Mucosa of stomach (tissue), 1 donor: ENCODE measurements around the gene LDLRAD3.

Experiments used
- H3K27me3 ChIP-seq: one replicate; pipeline ENCODE4 v1.7.0; 2013; ENCODE audit warnings: mild to moderate bottlenecking, low read length; ENCODE audit not compliant: control insufficient read depth, insufficient read depth
- H3K36me3 ChIP-seq: one replicate; pipeline ENCODE4 v1.7.0; 2013; ENCODE audit warnings: low read length; ENCODE audit not compliant: control insufficient read depth, insufficient read depth
- H3K4me1 ChIP-seq: one replicate; pipeline ENCODE4 v1.7.0; 2013; ENCODE audit warnings: mild to moderate bottlenecking, low read length; ENCODE audit not compliant: control insufficient read depth, insufficient read depth
- H3K4me3 ChIP-seq: one replicate; pipeline ENCODE4 v1.7.0; 2013; ENCODE audit warnings: low read length
- H3K9ac ChIP-seq: one replicate; pipeline ENCODE4 v1.7.0; 2013; ENCODE audit warnings: mild to moderate bottlenecking, low read length, moderate library complexity
- H3K9me3 ChIP-seq: one replicate; pipeline ENCODE4 v1.7.0; 2013; ENCODE audit warnings: mild to moderate bottlenecking, low read length, moderate library complexity; ENCODE audit not compliant: control insufficient read depth
- donor health status: Pancreatic carcinoma.

Gene LDLRAD3

GRCh38 chr11:36046932-36047331 is 103.1 kb downstream of the LDLRAD3 start:
- Histone ChIP-seq H3K27me3 (no peaks in the 10 kb centered on the region), H3K9ac (no peak overlapping the region), H3K4me3 (no peak overlapping the region), H3K9me3 (no peaks in the 10 kb centered on the region), H3K4me1 (no peaks in the 10 kb centered on the region), H3K36me3 (no peaks in the 10 kb centered on the region)

GRCh38 chr11:36047344-36047743 is 103.5 kb downstream of the LDLRAD3 start:
- Histone ChIP-seq H3K9me3 (no peaks in the 10 kb centered on the region), H3K4me1 (no peaks in the 10 kb centered on the region), H3K4me3 (no peak overlapping the region), H3K36me3 (no peaks in the 10 kb centered on the region), H3K27me3 (no peaks in the 10 kb centered on the region), H3K9ac (no peak overlapping the region)

GRCh38 chr11:36048496-36049247 is 104.8 kb downstream of the LDLRAD3 start:
- Histone ChIP-seq H3K9ac (no peak overlapping the region), H3K4me3 (no peak overlapping the region), H3K36me3 (no peaks in the 10 kb centered on the region), H3K27me3 (no peaks in the 10 kb centered on the region), H3K4me1 (no peaks in the 10 kb centered on the region), H3K9me3 (no peaks in the 10 kb centered on the region)

- Histone ChIP-seq H3K9ac (no peak overlapping the region), H3K9me3 (no peaks in the 10 kb centered on the region)
Observed at GRCh38 chr11:36051235-36052144, 107.6 kb downstream of the LDLRAD3 start.

GRCh38 chr11:36053281-36053680 is 109.4 kb downstream of the LDLRAD3 start:
- Histone ChIP-seq H3K4me1 (no peaks in the 10 kb centered on the region), H3K36me3 (no peaks in the 10 kb centered on the region), H3K9ac (no peak overlapping the region)

More at GRCh38 chr11:36051235-36052144, 107.6 kb downstream of the LDLRAD3 start:
- Histone ChIP-seq H3K36me3 (no peaks in the 10 kb centered on the region), H3K27me3 (no peaks in the 10 kb centered on the region), H3K4me3 (no peak overlapping the region), H3K4me1 (no peaks in the 10 kb centered on the region)

GRCh38 chr11:36053862-36054261 is 110.0 kb downstream of the LDLRAD3 start:
- Histone ChIP-seq H3K27me3 (no peaks in the 10 kb centered on the region), H3K36me3 (no peaks in the 10 kb centered on the region), H3K9ac (no peak overlapping the region)

More at GRCh38 chr11:36053281-36053680, 109.4 kb downstream of the LDLRAD3 start:
- no peaks in the 10 kb centered on the region for H3K27me3 ChIP-seq
- H3K4me3 ChIP-seq, result no peak overlapping the region
- H3K9me3 ChIP-seq, result no peaks in the 10 kb centered on the region

GRCh38 chr11:36054628-36055027 is 110.8 kb downstream of the LDLRAD3 start:
- H3K9me3 ChIP-seq, result no peaks in the 10 kb centered on the region
- no peaks in the 10 kb centered on the region for H3K4me1 ChIP-seq
- H3K9ac ChIP-seq, result no peak overlapping the region
- H3K36me3 ChIP-seq, result no peaks in the 10 kb centered on the region
- no peak overlapping the region for H3K4me3 ChIP-seq
- H3K27me3 ChIP-seq, result no peaks in the 10 kb centered on the region

More at GRCh38 chr11:36053862-36054261, 110.0 kb downstream of the LDLRAD3 start:
- no peaks in the 10 kb centered on the region for H3K4me1 ChIP-seq
- no peak overlapping the region for H3K4me3 ChIP-seq
- H3K9me3 ChIP-seq, result no peaks in the 10 kb centered on the region

- Histone ChIP-seq H3K9ac (no peak overlapping the region), H3K27me3 (no peaks in the 10 kb centered on the region), H3K4me3 (no peak overlapping the region), H3K4me1 (no peaks in the 10 kb centered on the region), H3K9me3 (no peaks in the 10 kb centered on the region), H3K36me3 (no peaks in the 10 kb centered on the region)
Observed at GRCh38 chr11:36056160-36056751, 112.4 kb downstream of the LDLRAD3 start.

GRCh38 chr11:36057379-36058042 is 113.6 kb downstream of the LDLRAD3 start:
- H3K4me3 ChIP-seq, result no peak overlapping the region
- no peaks in the 10 kb centered on the region for H3K27me3 ChIP-seq
- no peaks in the 10 kb centered on the region for H3K4me1 ChIP-seq
- H3K9me3 ChIP-seq, result no peaks in the 10 kb centered on the region
- no peak overlapping the region for H3K9ac ChIP-seq
- H3K36me3 ChIP-seq, result no peaks in the 10 kb centered on the region

- Histone ChIP-seq H3K9me3 (no peaks in the 10 kb centered on the region), H3K27me3 (no peaks in the 10 kb centered on the region), H3K4me1 (no peaks in the 10 kb centered on the region), H3K4me3 (no peak overlapping the region), H3K9ac (no peak overlapping the region), H3K36me3 (no peaks in the 10 kb centered on the region)
Observed at GRCh38 chr11:36059660-36060059, 115.8 kb downstream of the LDLRAD3 start.

- Histone ChIP-seq H3K9ac (no peak overlapping the region), H3K36me3 (no peaks in the 10 kb centered on the region), H3K9me3 (no peaks in the 10 kb centered on the region), H3K4me1 (no peaks in the 10 kb centered on the region), H3K4me3 (no peak overlapping the region), H3K27me3 (no peaks in the 10 kb centered on the region)
Observed at GRCh38 chr11:36060926-36061325, 117.1 kb downstream of the LDLRAD3 start.
